ENCODE data around the gene IMPG2. TPM values are rescaled to one million over a fixed set of nuclear protein-coding genes. Genes with fewer than 3 reads are reported as not detected.

IMPG2 gene
- total and polyA plus RNA-seq, 2 donors (not counting 1 experiment from before 2014, with no cell fraction given), result 0.11 to 0.33 TPM

GRCh38 chr3:101182734-101183133, 137.6 kb downstream of the IMPG2 start:
- H3K27me3 ChIP-seq (ENCODE audit: control insufficient read depth, insufficient read depth, low read length), result no peaks in the 10 kb centered on the region
- H3K79me2 ChIP-seq (ENCODE audit: control insufficient read depth, insufficient read depth, low read length), result no peaks in the 10 kb centered on the region
- no peaks in the 10 kb centered on the region for H3K4me1 ChIP-seq (ENCODE audit: control insufficient read depth, extremely low read depth, insufficient read depth, low read length)
- no peaks in the 10 kb centered on the region for H4K20me1 ChIP-seq (ENCODE audit: control insufficient read depth, extremely low read depth, insufficient read depth, low read length)
- no peaks in the 10 kb centered on the region for H3K9me3 ChIP-seq (ENCODE audit: control insufficient read depth, insufficient read depth, low read depth, low read length)
- no peak overlapping the region for H3K4me3 ChIP-seq (replicated peaks in 1 of 4; ENCODE audit: control extremely low read depth in 1 of 4, insufficient read depth in 1 of 4, low read depth in 3 of 4, low read length in 4 of 4)
- TF ChIP-seq CTCF (conservative IDR thresholded peaks at IDR 0.05 in 1 of 2, IDR thresholded peaks at IDR 0.05 in 1 of 2; ENCODE audit: low read depth in 1 of 2, low read length in 2 of 2), result no peak
- TF ChIP-seq EZH2 (IDR thresholded peaks at IDR 0.05; ENCODE audit: low read length, missing control alignments), result no peak
- no peak overlapping the region for H3K27ac ChIP-seq (ENCODE audit: insufficient read depth, low read length)
- peak; percentile 29 to 39 for DNase-seq (ENCODE audit: low read depth in 2 of 2)
- no peaks in the 10 kb centered on the region for H3K36me3 ChIP-seq (ENCODE audit: control insufficient read depth, insufficient read depth, low read length)
- H3K4me2 ChIP-seq (ENCODE audit: extremely low read depth, insufficient read depth, low read length), result no peak overlapping the region
- no peak overlapping the region for H2AFZ ChIP-seq (ENCODE audit: low read length)
- H3K9ac ChIP-seq (ENCODE audit: insufficient read depth, low read length), result no peak overlapping the region

GRCh38 chr3:101181801-101182200, 138.6 kb downstream of the IMPG2 start:
- H3K4me3 ChIP-seq (replicated peaks in 1 of 4; ENCODE audit: control extremely low read depth in 1 of 4, insufficient read depth in 1 of 4, low read depth in 3 of 4, low read length in 4 of 4), result no peak overlapping the region
- no peaks in the 10 kb centered on the region for H4K20me1 ChIP-seq (ENCODE audit: control insufficient read depth, extremely low read depth, insufficient read depth, low read length)
- no peaks in the 10 kb centered on the region for H3K79me2 ChIP-seq (ENCODE audit: control insufficient read depth, insufficient read depth, low read length)
- no peaks in the 10 kb centered on the region for H3K36me3 ChIP-seq (ENCODE audit: control insufficient read depth, insufficient read depth, low read length)
- no peak for TF ChIP-seq EZH2 (IDR thresholded peaks at IDR 0.05; ENCODE audit: low read length, missing control alignments)
- TF ChIP-seq CTCF (conservative IDR thresholded peaks at IDR 0.05 in 1 of 2, IDR thresholded peaks at IDR 0.05 in 1 of 2; ENCODE audit: low read depth in 1 of 2, low read length in 2 of 2), result no peak
- H3K4me1 ChIP-seq (ENCODE audit: control insufficient read depth, extremely low read depth, insufficient read depth, low read length), result no peaks in the 10 kb centered on the region
- no peak overlapping the region for H3K4me2 ChIP-seq (ENCODE audit: extremely low read depth, insufficient read depth, low read length)
- no peak overlapping the region for H3K27ac ChIP-seq (ENCODE audit: insufficient read depth, low read length)
- no peaks in the 10 kb centered on the region for H3K9me3 ChIP-seq (ENCODE audit: control insufficient read depth, insufficient read depth, low read depth, low read length)
- DNase-seq (ENCODE audit: low read depth in 2 of 2), result no peak
- no peaks in the 10 kb centered on the region for H3K27me3 ChIP-seq (ENCODE audit: control insufficient read depth, insufficient read depth, low read length)
- no peak overlapping the region for H2AFZ ChIP-seq (ENCODE audit: low read length)
- no peak overlapping the region for H3K9ac ChIP-seq (ENCODE audit: insufficient read depth, low read length)

GRCh38 chr3:101179637-101180036, 140.7 kb downstream of the IMPG2 start:
- peak; percentile 18 for DNase-seq (ENCODE audit: low read depth in 2 of 2)
- no peaks in the 10 kb centered on the region for H4K20me1 ChIP-seq (ENCODE audit: control insufficient read depth, extremely low read depth, insufficient read depth, low read length)
- no peaks in the 10 kb centered on the region for H3K9me3 ChIP-seq (ENCODE audit: control insufficient read depth, insufficient read depth, low read depth, low read length)
- H3K27ac ChIP-seq (ENCODE audit: insufficient read depth, low read length), result no peak overlapping the region
- TF ChIP-seq CTCF (conservative IDR thresholded peaks at IDR 0.05 in 1 of 2, IDR thresholded peaks at IDR 0.05 in 1 of 2; ENCODE audit: low read depth in 1 of 2, low read length in 2 of 2) (no peak), EZH2 (IDR thresholded peaks at IDR 0.05; ENCODE audit: low read length, missing control alignments) (no peak)
- H3K36me3 ChIP-seq (ENCODE audit: control insufficient read depth, insufficient read depth, low read length), result no peaks in the 10 kb centered on the region
- H3K9ac ChIP-seq (ENCODE audit: insufficient read depth, low read length), result no peak overlapping the region
- no peak overlapping the region for H3K4me2 ChIP-seq (ENCODE audit: extremely low read depth, insufficient read depth, low read length)
- no peaks in the 10 kb centered on the region for H3K4me1 ChIP-seq (ENCODE audit: control insufficient read depth, extremely low read depth, insufficient read depth, low read length)
- H3K79me2 ChIP-seq (ENCODE audit: control insufficient read depth, insufficient read depth, low read length), result no peaks in the 10 kb centered on the region
- H3K27me3 ChIP-seq (ENCODE audit: control insufficient read depth, insufficient read depth, low read length), result no peaks in the 10 kb centered on the region
- H2AFZ ChIP-seq (ENCODE audit: low read length), result peak overlapping the region; percentile 19
- H3K4me3 ChIP-seq (replicated peaks in 1 of 4; ENCODE audit: control extremely low read depth in 1 of 4, insufficient read depth in 1 of 4, low read depth in 3 of 4, low read length in 4 of 4), result no peak overlapping the region

Measured in fibroblast of lung (primary cell).